SK-N-SH treated with all-trans-retinoic acid at 6 μM for 48 hours (cell line): ENCODE measurements around the gene SMARCC1.

ENCODE experiments used
- ATAC-seq: fragments of 200-7000 bp; cut with Tn5 transposase; 3 replicates; pipeline ENCODE4 v1.9.1; 2020; ENCODE audit warnings: mild to moderate bottlenecking, moderate library complexity
- ARNTL ChIP-seq: fragments of 450-650 bp; formaldehyde crosslinking; IDR thresholded peaks from 2 replicates; pipeline ENCODE4 v1.5.0; 2020; ENCODE audit warnings: low read depth, mild to moderate bottlenecking, moderate library complexity, borderline replicate concordance
- BACH2 ChIP-seq: fragments of 250-450 bp; sonication (Bioruptor Pico); IDR thresholded peaks from 2 replicates; pipeline ENCODE4 v1.9.0; 2021; ENCODE audit warnings: mild to moderate bottlenecking, borderline replicate concordance
- CSDC2 ChIP-seq: fragments of 250-450 bp; sonication (Bioruptor Pico); IDR thresholded peaks from 2 replicates; pipeline ENCODE4 v1.5.0; 2020; ENCODE audit warnings: mild to moderate bottlenecking, moderate library complexity
- ESRRG ChIP-seq: fragments of 250-450 bp; sonication (Bioruptor Pico); IDR thresholded peaks from 2 replicates; pipeline ENCODE4 v1.6.1; 2021; ENCODE audit warnings: mild to moderate bottlenecking
- OSR1 ChIP-seq: fragments of 250-450 bp; sonication (Bioruptor Pico); IDR thresholded peaks from 2 replicates; pipeline ENCODE4 v1.8.0; 2022; ENCODE audit warnings: moderate library complexity, mild to moderate bottlenecking, inconsistent platforms
- PPARA ChIP-seq: fragments of 250-450 bp; sonication (Bioruptor Pico); IDR thresholded peaks from 2 replicates; pipeline ENCODE4 v1.5.0; 2020; ENCODE audit warnings: mild to moderate bottlenecking, borderline replicate concordance
- RARB ChIP-seq: fragments of 250-450 bp; sonication (Bioruptor Pico); IDR thresholded peaks from 2 replicates; pipeline ENCODE4 v1.8.0; 2021; ENCODE audit warnings: mild to moderate bottlenecking, moderate library complexity
- SNAI2 ChIP-seq: fragments of 250-450 bp; sonication (Bioruptor Pico); IDR thresholded peaks from 2 replicates; pipeline ENCODE4 v1.5.0; 2020; ENCODE audit warnings: mild to moderate bottlenecking, moderate library complexity
- TCF4 ChIP-seq: fragments of 250-450 bp; sonication (Bioruptor Pico); IDR thresholded peaks from 2 replicates; pipeline ENCODE4 v1.8.0; 2021; ENCODE audit warnings: mild to moderate bottlenecking, moderate library complexity, borderline replicate concordance
- TOX ChIP-seq: fragments of 250-450 bp; sonication (Bioruptor Pico); IDR thresholded peaks from 2 replicates; pipeline ENCODE4 v1.8.0; 2021; ENCODE audit warnings: mild to moderate bottlenecking, moderate library complexity, borderline replicate concordance
- ZC3H10 ChIP-seq: fragments of 250-450 bp; sonication (Bioruptor Pico); IDR thresholded peaks from 2 replicates; pipeline ENCODE4 v1.5.1; 2021; ENCODE audit warnings: mild to moderate bottlenecking, moderate library complexity
- ZFP3 ChIP-seq: fragments of 250-450 bp; sonication (Bioruptor Pico); IDR thresholded peaks from 2 replicates; pipeline ENCODE4 v1.5.0; 2020; ENCODE audit warnings: mild to moderate bottlenecking, moderate library complexity
- ZFP30 ChIP-seq: fragments of 450-650 bp; formaldehyde crosslinking; IDR thresholded peaks from 2 replicates; pipeline ENCODE4 v1.5.0; 2022; ENCODE audit warnings: mild to moderate bottlenecking, moderate library complexity
- ZNF565 ChIP-seq: fragments of 450-650 bp; formaldehyde crosslinking; conservative IDR thresholded peaks from 2 replicates; pipeline ENCODE4 v1.5.0; 2020; ENCODE audit warnings: low read depth, mild to moderate bottlenecking, moderate library complexity
- ZNF70 ChIP-seq: fragments of 450-650 bp; formaldehyde crosslinking; IDR thresholded peaks from 2 replicates; pipeline ENCODE4 v1.5.0; 2020; ENCODE audit warnings: mild to moderate bottlenecking, moderate library complexity
- ZNF8 ChIP-seq: fragments of 450-650 bp; formaldehyde crosslinking; IDR thresholded peaks from 2 replicates; pipeline ENCODE4 v1.5.0; 2020; ENCODE audit warnings: mild to moderate bottlenecking, moderate library complexity
- TF ChIP-seq, protein P1 (sequence below): fragments of 250-450 bp; sonication (Bioruptor Pico); IDR thresholded peaks from 2 replicates; pipeline ENCODE4 v1.8.0; 2020; ENCODE audit warnings: mild to moderate bottlenecking, moderate library complexity, borderline replicate concordance
- TF ChIP-seq, protein P2 (sequence below): fragments of 250-450 bp; sonication (Bioruptor Pico); IDR thresholded peaks from 2 replicates; pipeline ENCODE4 v1.5.1; 2020; ENCODE audit warnings: low read depth, mild to moderate bottlenecking, moderate library complexity
- TF ChIP-seq, protein P3 (sequence below): fragments of 250-450 bp; sonication (Bioruptor Pico); IDR thresholded peaks from 2 replicates; pipeline ENCODE4 v1.5.1; 2021; ENCODE audit warnings: mild to moderate bottlenecking, moderate library complexity
- TF ChIP-seq, protein P4 (sequence below): fragments of 250-450 bp; sonication (Bioruptor Pico); IDR thresholded peaks from 2 replicates; pipeline ENCODE4 v1.5.0; 2020; ENCODE audit warnings: mild to moderate bottlenecking, moderate library complexity

The SMARCC1 gene

DNA sequence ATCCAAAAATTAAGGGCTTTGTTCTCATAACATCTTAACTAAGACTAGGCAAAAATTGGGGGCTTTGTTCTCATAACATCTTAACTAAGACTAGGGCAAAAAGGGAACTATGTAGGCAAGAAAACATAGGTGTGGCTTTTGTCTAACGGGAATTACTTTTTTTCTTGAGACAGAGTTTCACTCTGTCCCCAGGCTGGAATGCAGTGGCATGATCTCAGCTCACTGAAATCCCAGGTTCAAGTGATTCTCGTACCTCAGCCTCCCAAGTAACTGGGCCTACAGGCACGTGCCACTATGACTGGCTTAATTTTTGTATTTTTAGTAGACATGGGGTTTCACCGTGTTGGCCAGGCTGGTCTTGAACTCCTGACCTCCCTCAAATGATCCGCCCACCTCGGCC lies 153.3 kb downstream of the SMARCC1 start (continued):
- TF ChIP-seq, protein P1, sequence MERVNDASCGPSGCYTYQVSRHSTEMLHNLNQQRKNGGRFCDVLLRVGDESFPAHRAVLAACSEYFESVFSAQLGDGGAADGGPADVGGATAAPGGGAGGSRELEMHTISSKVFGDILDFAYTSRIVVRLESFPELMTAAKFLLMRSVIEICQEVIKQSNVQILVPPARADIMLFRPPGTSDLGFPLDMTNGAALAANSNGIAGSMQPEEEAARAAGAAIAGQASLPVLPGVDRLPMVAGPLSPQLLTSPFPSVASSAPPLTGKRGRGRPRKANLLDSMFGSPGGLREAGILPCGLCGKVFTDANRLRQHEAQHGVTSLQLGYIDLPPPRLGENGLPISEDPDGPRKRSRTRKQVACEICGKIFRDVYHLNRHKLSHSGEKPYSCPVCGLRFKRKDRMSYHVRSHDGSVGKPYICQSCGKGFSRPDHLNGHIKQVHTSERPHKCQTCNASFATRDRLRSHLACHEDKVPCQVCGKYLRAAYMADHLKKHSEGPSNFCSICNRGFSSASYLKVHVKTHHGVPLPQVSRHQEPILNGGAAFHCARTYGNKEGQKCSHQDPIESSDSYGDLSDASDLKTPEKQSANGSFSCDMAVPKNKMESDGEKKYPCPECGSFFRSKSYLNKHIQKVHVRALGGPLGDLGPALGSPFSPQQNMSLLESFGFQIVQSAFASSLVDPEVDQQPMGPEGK (CRISPR knock-in tag), result no peak
- TF ChIP-seq, protein P2, sequence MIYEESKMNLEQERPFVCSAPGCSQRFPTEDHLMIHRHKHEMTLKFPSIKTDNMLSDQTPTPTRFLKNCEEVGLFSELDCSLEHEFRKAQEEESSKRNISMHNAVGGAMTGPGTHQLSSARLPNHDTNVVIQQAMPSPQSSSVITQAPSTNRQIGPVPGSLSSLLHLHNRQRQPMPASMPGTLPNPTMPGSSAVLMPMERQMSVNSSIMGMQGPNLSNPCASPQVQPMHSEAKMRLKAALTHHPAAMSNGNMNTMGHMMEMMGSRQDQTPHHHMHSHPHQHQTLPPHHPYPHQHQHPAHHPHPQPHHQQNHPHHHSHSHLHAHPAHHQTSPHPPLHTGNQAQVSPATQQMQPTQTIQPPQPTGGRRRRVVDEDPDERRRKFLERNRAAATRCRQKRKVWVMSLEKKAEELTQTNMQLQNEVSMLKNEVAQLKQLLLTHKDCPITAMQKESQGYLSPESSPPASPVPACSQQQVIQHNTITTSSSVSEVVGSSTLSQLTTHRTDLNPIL (CRISPR knock-in tag), result no peak
- TF ChIP-seq TOX (CRISPR knock-in tag) (no peak), ZC3H10 (no peak), ZNF565 (no peak), SNAI2 (no peak), ZNF8 (CRISPR knock-in tag) (no peak), ZFP3 (CRISPR knock-in tag) (no peak), BACH2 (CRISPR knock-in tag) (no peak)
- TF ChIP-seq, protein P3, sequence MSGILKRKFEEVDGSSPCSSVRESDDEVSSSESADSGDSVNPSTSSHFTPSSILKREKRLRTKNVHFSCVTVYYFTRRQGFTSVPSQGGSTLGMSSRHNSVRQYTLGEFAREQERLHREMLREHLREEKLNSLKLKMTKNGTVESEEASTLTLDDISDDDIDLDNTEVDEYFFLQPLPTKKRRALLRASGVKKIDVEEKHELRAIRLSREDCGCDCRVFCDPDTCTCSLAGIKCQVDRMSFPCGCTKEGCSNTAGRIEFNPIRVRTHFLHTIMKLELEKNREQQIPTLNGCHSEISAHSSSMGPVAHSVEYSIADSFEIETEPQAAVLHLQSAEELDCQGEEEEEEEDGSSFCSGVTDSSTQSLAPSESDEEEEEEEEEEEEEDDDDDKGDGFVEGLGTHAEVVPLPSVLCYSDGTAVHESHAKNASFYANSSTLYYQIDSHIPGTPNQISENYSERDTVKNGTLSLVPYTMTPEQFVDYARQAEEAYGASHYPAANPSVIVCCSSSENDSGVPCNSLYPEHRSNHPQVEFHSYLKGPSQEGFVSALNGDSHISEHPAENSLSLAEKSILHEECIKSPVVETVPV (CRISPR knock-in tag), result no peak

DNA sequence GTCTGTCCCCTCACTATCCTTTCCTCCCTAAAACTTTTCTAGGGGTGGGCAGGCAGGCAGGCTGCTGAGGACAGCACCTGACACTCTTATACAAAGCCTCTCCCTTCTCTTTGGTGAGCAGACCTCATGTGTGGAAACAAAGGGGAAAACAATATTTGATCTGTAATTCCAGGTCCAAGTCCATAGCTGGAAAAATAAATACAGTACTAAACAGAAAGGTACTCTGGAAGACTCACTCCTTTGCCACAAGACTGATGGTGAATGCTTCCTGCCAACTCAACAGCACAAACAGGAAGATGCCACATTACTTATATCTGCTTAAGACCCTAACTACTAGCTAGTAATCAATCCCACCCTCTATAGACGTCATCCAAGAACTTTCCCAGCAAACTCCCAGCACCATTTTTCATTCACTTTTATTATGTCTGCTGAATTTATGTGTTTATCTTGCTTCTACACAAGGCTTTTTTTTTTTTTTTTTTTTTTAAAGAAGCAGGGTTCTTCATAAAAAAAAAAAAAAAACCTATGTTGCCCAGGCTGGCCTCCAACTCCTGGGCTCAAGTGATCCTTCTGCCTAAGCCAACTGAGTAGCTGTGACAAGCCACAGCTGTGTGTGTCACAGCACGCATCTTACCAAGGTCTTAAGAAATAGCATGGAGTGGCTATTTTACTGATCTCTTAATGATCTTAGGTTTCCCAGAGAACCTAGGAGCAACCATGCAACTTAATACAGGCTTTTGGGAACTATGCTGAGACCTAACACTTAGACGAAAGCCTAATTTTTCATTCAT lies 158.8 kb downstream of the SMARCC1 start:
- TF ChIP-seq ZFP3 (CRISPR knock-in tag), result no peak
- TF ChIP-seq ZC3H10, result no peak
- no peak for TF ChIP-seq ARNTL
- TF ChIP-seq ESRRG (CRISPR knock-in tag), result no peak
- TF ChIP-seq, protein P1 (CRISPR knock-in tag), result no peak
- TF ChIP-seq RARB (CRISPR knock-in tag), result no peak
- no peak for TF ChIP-seq CSDC2 (CRISPR knock-in tag)
- no peak for TF ChIP-seq SNAI2
- TF ChIP-seq ZNF70 (CRISPR knock-in tag), result no peak
- TF ChIP-seq, protein P3 (CRISPR knock-in tag), result no peak
- TF ChIP-seq TCF4 (CRISPR knock-in tag), result no peak
- TF ChIP-seq ZNF565, result no peak
- no peak for TF ChIP-seq OSR1 (CRISPR knock-in tag)
- no peak for TF ChIP-seq PPARA
- TF ChIP-seq, protein P4, sequence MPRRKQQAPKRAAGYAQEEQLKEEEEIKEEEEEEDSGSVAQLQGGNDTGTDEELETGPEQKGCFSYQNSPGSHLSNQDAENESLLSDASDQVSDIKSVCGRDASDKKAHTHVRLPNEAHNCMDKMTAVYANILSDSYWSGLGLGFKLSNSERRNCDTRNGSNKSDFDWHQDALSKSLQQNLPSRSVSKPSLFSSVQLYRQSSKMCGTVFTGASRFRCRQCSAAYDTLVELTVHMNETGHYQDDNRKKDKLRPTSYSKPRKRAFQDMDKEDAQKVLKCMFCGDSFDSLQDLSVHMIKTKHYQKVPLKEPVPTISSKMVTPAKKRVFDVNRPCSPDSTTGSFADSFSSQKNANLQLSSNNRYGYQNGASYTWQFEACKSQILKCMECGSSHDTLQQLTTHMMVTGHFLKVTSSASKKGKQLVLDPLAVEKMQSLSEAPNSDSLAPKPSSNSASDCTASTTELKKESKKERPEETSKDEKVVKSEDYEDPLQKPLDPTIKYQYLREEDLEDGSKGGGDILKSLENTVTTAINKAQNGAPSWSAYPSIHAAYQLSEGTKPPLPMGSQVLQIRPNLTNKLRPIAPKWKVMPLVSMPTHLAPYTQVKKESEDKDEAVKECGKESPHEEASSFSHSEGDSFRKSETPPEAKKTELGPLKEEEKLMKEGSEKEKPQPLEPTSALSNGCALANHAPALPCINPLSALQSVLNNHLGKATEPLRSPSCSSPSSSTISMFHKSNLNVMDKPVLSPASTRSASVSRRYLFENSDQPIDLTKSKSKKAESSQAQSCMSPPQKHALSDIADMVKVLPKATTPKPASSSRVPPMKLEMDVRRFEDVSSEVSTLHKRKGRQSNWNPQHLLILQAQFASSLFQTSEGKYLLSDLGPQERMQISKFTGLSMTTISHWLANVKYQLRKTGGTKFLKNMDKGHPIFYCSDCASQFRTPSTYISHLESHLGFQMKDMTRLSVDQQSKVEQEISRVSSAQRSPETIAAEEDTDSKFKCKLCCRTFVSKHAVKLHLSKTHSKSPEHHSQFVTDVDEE, result no peak
- TF ChIP-seq ZFP30 (CRISPR knock-in tag), result no peak
- TF ChIP-seq ZNF8 (CRISPR knock-in tag), result no peak
- ATAC-seq, result no peak
